NCI-H146 treated with DMSO at 0.1 percent for 48 hours (cell line): Measurements from ENCODE around the gene ADAMTS18.
A peak's percentile ranks its signal among the peaks of the same experiment; 100 is the strongest.

ENCODE experiments used
- DNase-seq: peaks from one replicate; lab custom pipeline; 2025; ENCODE audit not compliant: unreplicated experiment; lab: John Stamatoyannopoulos, UW

ADAMTS18 gene

GRCh38 chr16:77399066-77399465 is 35.8 kb downstream of the ADAMTS18 start:
- no peak for DNase-seq

- DNase-seq: no peak
These were observed 36.3 kb downstream of the ADAMTS18 start for GRCh38 chr16:77398495-77398894.

GRCh38 chr16:77396461-77396860 is 38.4 kb downstream of the ADAMTS18 start:
- DNase-seq: no peak

- DNase-seq: no peak
These were observed 40.1 kb downstream of the ADAMTS18 start for GRCh38 chr16:77394699-77395098.

GRCh38 chr16:77393955-77394354 is 40.9 kb downstream of the ADAMTS18 start:
- peak; percentile 23 for DNase-seq

GRCh38 chr16:77387815-77388209 is 47.0 kb downstream of the ADAMTS18 start:
- no peak for DNase-seq

- no peak for DNase-seq
These were observed 47.7 kb downstream of the ADAMTS18 start for GRCh38 chr16:77386831-77387814.

GRCh38 chr16:77385481-77385880 is 49.4 kb downstream of the ADAMTS18 start:
- peak; percentile 65 for DNase-seq

- peak; percentile 71 for DNase-seq
These were observed 51.1 kb downstream of the ADAMTS18 start for GRCh38 chr16:77383606-77384187.

GRCh38 chr16:77376358-77376757 is 58.5 kb downstream of the ADAMTS18 start:
- no peak for DNase-seq

GRCh38 chr16:77375396-77375795 is 59.4 kb downstream of the ADAMTS18 start:
- no peak for DNase-seq

- no peak for DNase-seq
These were observed 60.5 kb downstream of the ADAMTS18 start for GRCh38 chr16:77374384-77374783.

- DNase-seq: no peak
These were observed 61.1 kb downstream of the ADAMTS18 start for GRCh38 chr16:77373726-77374125.

- no peak for DNase-seq
These were observed 70.1 kb downstream of the ADAMTS18 start for GRCh38 chr16:77364770-77365169.

- peak; percentile 38 for DNase-seq
These were observed 75.8 kb downstream of the ADAMTS18 start for GRCh38 chr16:77359065-77359502.

- DNase-seq: peak; percentile 34
These were observed 81.1 kb downstream of the ADAMTS18 start for GRCh38 chr16:77353587-77354263.

GRCh38 chr16:77344341-77344740 is 90.5 kb downstream of the ADAMTS18 start:
- no peak for DNase-seq

GRCh38 chr16:77336637-77337036 is 98.2 kb downstream of the ADAMTS18 start:
- peak; percentile 0 for DNase-seq

- no peak for DNase-seq
These were observed 99.1 kb downstream of the ADAMTS18 start for GRCh38 chr16:77335652-77336234.

GRCh38 chr16:77332792-77333191 is 102.0 kb downstream of the ADAMTS18 start:
- no peak for DNase-seq
